H9 (cell line): ENCODE data around the gene KMT2C. TPM values are rescaled to one million over a fixed set of nuclear protein-coding genes. Genes with fewer than 3 reads are reported as not detected.
"Not testable (repeated sequence)": the region's sequence is repeated elsewhere in the genome, so short reads cannot be mapped to it uniquely, and the experiment has no call there.

ENCODE experiments used
- DNase-seq: peaks from one replicate; pipeline ENCODE4 v3.0.0-alpha.2; 2017
- H2AFZ ChIP-seq: one replicate; pipeline ENCODE4 v1.6.1; 2013; ENCODE audit warnings: mild to moderate bottlenecking, low read length, control low read depth, moderate library complexity
- H2AK5ac ChIP-seq: 2 replicates; pipeline ENCODE4 v1.6.1; 2013; ENCODE audit warnings: low read length, control low read depth, mixed read lengths; ENCODE audit not compliant: insufficient read length
- H2BK120ac ChIP-seq: one replicate; pipeline ENCODE4 v1.6.1; 2013; ENCODE audit warnings: low read depth, mild to moderate bottlenecking, low read length, control low read depth, inconsistent platforms; ENCODE audit not compliant: poor library complexity, severe bottlenecking
- H2BK12ac ChIP-seq: 2 replicates; pipeline ENCODE4 v1.6.1; 2013; ENCODE audit warnings: low read length, control low read depth, mixed read lengths, low read depth; ENCODE audit not compliant: insufficient read length
- H2BK15ac ChIP-seq: 2 replicates; pipeline ENCODE4 v1.6.1; 2013; ENCODE audit warnings: low read depth, low read length, control low read depth
- H2BK20ac ChIP-seq: one replicate; pipeline ENCODE4 v1.6.1; 2013; ENCODE audit warnings: low read depth, mild to moderate bottlenecking, low read length, control low read depth, inconsistent platforms; ENCODE audit not compliant: poor library complexity, severe bottlenecking
- H2BK5ac ChIP-seq: 2 replicates; pipeline ENCODE4 v1.6.1; 2013; ENCODE audit warnings: low read length, control low read depth, mixed read lengths; ENCODE audit not compliant: insufficient read length
- H3K14ac ChIP-seq: 2 replicates; pipeline ENCODE4 v1.6.1; 2013; ENCODE audit warnings: low read length, control low read depth; ENCODE audit not compliant: insufficient read depth
- H3K18ac ChIP-seq: 2 replicates; pipeline ENCODE4 v1.6.1; 2013; ENCODE audit warnings: low read depth, mild to moderate bottlenecking, mixed read lengths, low read length, control low read depth; ENCODE audit not compliant: insufficient read length
- H3K23ac ChIP-seq: 2 replicates; pipeline ENCODE4 v1.6.1; 2013; ENCODE audit warnings: low read length, control low read depth, mixed read lengths, low read depth; ENCODE audit not compliant: insufficient read length
- H3K23me2 ChIP-seq: 2 replicates; pipeline ENCODE4 v1.6.1; 2013; ENCODE audit warnings: low read depth, mild to moderate bottlenecking, mixed read lengths, low read length, control low read depth; ENCODE audit not compliant: insufficient read length, poor library complexity, severe bottlenecking
- H3K27ac ChIP-seq: 2 replicates; pipeline ENCODE4 v1.5.1; 2013; ENCODE audit warnings: low read length, control low read depth, mixed read lengths, low read depth; ENCODE audit not compliant: insufficient read length
- H3K27me3 ChIP-seq: 2 replicates; pipeline ENCODE4 v1.6.1; 2013; ENCODE audit warnings: low read length, control low read depth, inconsistent platforms; ENCODE audit not compliant: insufficient read depth
- H3K4ac ChIP-seq: 2 replicates; pipeline ENCODE4 v1.6.1; 2013; ENCODE audit warnings: low read depth, mild to moderate bottlenecking, control low read depth, inconsistent platforms, low read length, moderate library complexity
- H3K4me1 ChIP-seq: 2 replicates; pipeline ENCODE4 v1.6.1; 2013; ENCODE audit warnings: low read length, control low read depth, inconsistent platforms; ENCODE audit not compliant: insufficient read depth
- H3K4me2 ChIP-seq: 2 replicates; pipeline ENCODE4 v1.6.1; 2013; ENCODE audit warnings: low read length, control low read depth, mixed read lengths; ENCODE audit not compliant: insufficient read length, insufficient read depth
- H3K56ac ChIP-seq: 2 replicates; pipeline ENCODE4 v1.6.1; 2013; ENCODE audit warnings: low read depth, mild to moderate bottlenecking, mixed read lengths, low read length, control low read depth; ENCODE audit not compliant: insufficient read length
- H3K79me1 ChIP-seq: 2 replicates; pipeline ENCODE4 v1.6.1; 2013; ENCODE audit warnings: low read depth, mild to moderate bottlenecking, moderate library complexity, low read length, control low read depth, inconsistent platforms; ENCODE audit not compliant: insufficient read depth, poor library complexity, severe bottlenecking
- H3K79me2 ChIP-seq: 2 replicates; pipeline ENCODE4 v1.6.1; 2013; ENCODE audit warnings: low read length, control low read depth, inconsistent platforms; ENCODE audit not compliant: insufficient read depth
- H3K9ac ChIP-seq: 2 replicates; pipeline ENCODE4 v1.6.1; 2013; ENCODE audit warnings: low read length, control low read depth, mixed read lengths; ENCODE audit not compliant: insufficient read length; ENCODE audit errors: extremely low read depth
- H3K9me3 ChIP-seq: one replicate; pipeline ENCODE4 v1.6.1; 2013; ENCODE audit warnings: low read depth, low read length, inconsistent platforms; ENCODE audit not compliant: control insufficient read depth
- H3T11ph ChIP-seq: one replicate; pipeline ENCODE4 v1.6.1; 2013; ENCODE audit warnings: mild to moderate bottlenecking, low read length, control low read depth, inconsistent platforms
- H4K20me1 ChIP-seq: one replicate; pipeline ENCODE4 v1.6.1; 2013; ENCODE audit not compliant: control insufficient read depth, insufficient read length, insufficient read depth
- H4K5ac ChIP-seq: 2 replicates; pipeline ENCODE4 v1.6.1; 2013; ENCODE audit warnings: low read depth, mild to moderate bottlenecking, mixed read lengths, low read length, control low read depth; ENCODE audit not compliant: insufficient read length
- H4K8ac ChIP-seq: replicated peaks from 2 replicates; pipeline ENCODE4 v1.6.1; 2013; ENCODE audit warnings: low read length, control low read depth, mixed read lengths, low read depth; ENCODE audit not compliant: insufficient read length
- H4K91ac ChIP-seq: 2 replicates; pipeline ENCODE4 v1.6.1; 2013; ENCODE audit warnings: low read depth, mild to moderate bottlenecking, moderate library complexity, mixed read lengths, low read length, control low read depth; ENCODE audit not compliant: insufficient read length
- H3K27ac Mint-ChIP-seq, 3 experiments: 2 replicates in 2 of 3; 3 replicates in 1 of 3; pipeline ENCODE4 v1.8.0; 2020 to 2021; ENCODE audit warnings: mixed read lengths in 3 of 3, mild to moderate bottlenecking in 1 of 3, moderate library complexity in 1 of 3
- H3K27me3 Mint-ChIP-seq: 2 replicates; pipeline ENCODE4 v1.8.0; 2021; ENCODE audit warnings: low read depth, mild to moderate bottlenecking, moderate library complexity, mixed read lengths
- H3K36me3 Mint-ChIP-seq, 3 experiments: 2 replicates in 2 of 3; 3 replicates in 1 of 3; pipeline ENCODE4 v1.8.0; 2020 to 2021; ENCODE audit warnings: low read depth in 3 of 3, mixed read lengths in 3 of 3; ENCODE audit not compliant: insufficient read depth in 1 of 3
- H3K4me1 Mint-ChIP-seq, 2 experiments: 2 replicates each; pipeline ENCODE4 v1.8.0; 2020; ENCODE audit warnings: mixed read lengths in 2 of 2
- H3K4me3 Mint-ChIP-seq, 2 experiments: 2 replicates in 1 of 2; 3 replicates in 1 of 2; pipeline ENCODE4 v1.8.0; 2020 to 2021; ENCODE audit warnings: mild to moderate bottlenecking in 2 of 2, mixed read lengths in 2 of 2, moderate library complexity in 1 of 2
- H3K9me3 Mint-ChIP-seq, 2 experiments: 2 replicates in 1 of 2; 3 replicates in 1 of 2; pipeline ENCODE4 v1.8.0; 2020; ENCODE audit warnings: mild to moderate bottlenecking in 2 of 2, mixed read lengths in 2 of 2, moderate library complexity in 1 of 2
- WGBS: extraction: QIAGEN DNeasy Blood & Tissue Kit; methylation state at CpG from one replicate; pipeline ENCODE4 v1.1.7; 2013; ENCODE audit warnings: missing lambda C conversion rate, low lambda C conversion rate, mixed read lengths; ENCODE audit not compliant: insufficient read length; ENCODE audit errors: extremely low coverage; 5-methylcytosine and 5-hydroxymethylcytosine counted together
- total RNA-seq: library from RNA; stranded (reverse); gene quantifications from 2 replicates; pipeline ENCODE4 v1.2.1, GENCODE V29; 2021

KMT2C gene
- total RNA-seq, 1 experiment from 2014 or later: 32.2 TPM

- H4K20me1 ChIP-seq, H2AK5ac ChIP-seq, H3K27ac ChIP-seq, H3K23me2 ChIP-seq, H3K18ac ChIP-seq, H2BK120ac ChIP-seq, H3T11ph ChIP-seq, H3K9ac ChIP-seq, H3K56ac ChIP-seq, H3K9me3 Mint-ChIP-seq, H3K14ac ChIP-seq, H2BK12ac ChIP-seq, H3K79me2 ChIP-seq, H3K4me1 Mint-ChIP-seq, H2AFZ ChIP-seq, H3K36me3 Mint-ChIP-seq, H4K8ac ChIP-seq, H3K23ac ChIP-seq, H3K4me3 Mint-ChIP-seq, DNase-seq, H4K91ac ChIP-seq, H3K4ac ChIP-seq, H2BK20ac ChIP-seq, H2BK5ac ChIP-seq, H3K27me3 Mint-ChIP-seq, H3K4me1 ChIP-seq, H4K5ac ChIP-seq, H3K79me1 ChIP-seq, H3K4me2 ChIP-seq, H3K27me3 ChIP-seq, H2BK15ac ChIP-seq: not testable (repeated sequence)
- H3K27ac Mint-ChIP-seq: 0 out of 7 replicates have a peak overlapping the region, but pooled peaks of 1 of the 3 experiments have one; percentile 3
- no CpG with 5 or more reads among the region's 2 CpGs for WGBS
- peaks cover 21% of the 10 kb centered on the region for H3K9me3 ChIP-seq
Observed at GRCh38 chr7:152266859-152267258, 168.9 kb downstream of the KMT2C start.

GRCh38 chr7:152264915-152265314 lies 170.9 kb downstream of the KMT2C start:
- not testable (repeated sequence) for H3K79me1 ChIP-seq, DNase-seq, H3K4me3 Mint-ChIP-seq, H3K27me3 ChIP-seq, H3K14ac ChIP-seq, H2AK5ac ChIP-seq, H4K20me1 ChIP-seq, H3K4me1 ChIP-seq, H3K27ac Mint-ChIP-seq, H3K27ac ChIP-seq, H3K23ac ChIP-seq, H2BK120ac ChIP-seq, H3K4me2 ChIP-seq, H2BK15ac ChIP-seq, H4K91ac ChIP-seq, H3K79me2 ChIP-seq, H3K18ac ChIP-seq, H2BK12ac ChIP-seq, H2BK5ac ChIP-seq, H2AFZ ChIP-seq, H3T11ph ChIP-seq, H3K9me3 Mint-ChIP-seq, H2BK20ac ChIP-seq, H3K27me3 Mint-ChIP-seq, H4K8ac ChIP-seq, H3K36me3 Mint-ChIP-seq, H4K5ac ChIP-seq, H3K9ac ChIP-seq, H3K56ac ChIP-seq, H3K4ac ChIP-seq, H3K23me2 ChIP-seq
- peaks cover 3 to 11% of the 10 kb centered on the region in 2 experiments for H3K4me1 Mint-ChIP-seq
- WGBS: no CpG with 5 or more reads among the region's 5 CpGs
- H3K9me3 ChIP-seq: peaks cover 25% of the 10 kb centered on the region
